Activated naive CD4-positive, alpha-beta T cell treated with anti-CD3 and anti-CD28 coated beads, Interleukin-2, amount 50 U/mL, for 72 hours (primary cell): ENCODE data around the gene SIK1. TPM values are rescaled to one million over a fixed set of nuclear protein-coding genes. Genes with fewer than 3 reads are reported as not detected.
"Not testable (repeated sequence)": the region's sequence is repeated elsewhere in the genome, so short reads cannot be mapped to it uniquely, and the experiment has no call there.

Experiments used
- ATAC-seq, 2 donors: fragments of 150-1000 bp; cut with Tn5 transposase; 2 replicates each; pipeline ENCODE4 v1.10.0; 2021; ENCODE audit warnings: mild to moderate bottlenecking in 2 of 2, moderate library complexity in 2 of 2
- DNase-seq, 2 donors: peaks; one replicate each; pipeline ENCODE4 v3.0.0; 2021 to 2022; ENCODE audit warnings: low spot score in 2 of 2
- H3K27ac Mint-ChIP-seq, 2 donors: one replicate each; pipeline ENCODE4 v1.8.0; 2022; ENCODE audit warnings: mild to moderate bottlenecking in 2 of 2, mixed read lengths in 2 of 2
- H3K36me3 Mint-ChIP-seq, 2 donors: one replicate each; pipeline ENCODE4 v1.8.0; 2022; ENCODE audit warnings: mixed read lengths in 2 of 2
- H3K9me3 Mint-ChIP-seq, 2 donors: one replicate each; pipeline ENCODE4 v1.8.0; 2022; ENCODE audit warnings: mixed read lengths in 2 of 2
- total RNA-seq, 2 donors: library from RNA; stranded (reverse); gene quantifications; one replicate each; pipeline ENCODE4 v1.2.3, GENCODE V29; 2022

The SIK1 gene
- total RNA-seq, 2 donors from 2014 or later = 2.3 to 12.4 TPM

DNA sequence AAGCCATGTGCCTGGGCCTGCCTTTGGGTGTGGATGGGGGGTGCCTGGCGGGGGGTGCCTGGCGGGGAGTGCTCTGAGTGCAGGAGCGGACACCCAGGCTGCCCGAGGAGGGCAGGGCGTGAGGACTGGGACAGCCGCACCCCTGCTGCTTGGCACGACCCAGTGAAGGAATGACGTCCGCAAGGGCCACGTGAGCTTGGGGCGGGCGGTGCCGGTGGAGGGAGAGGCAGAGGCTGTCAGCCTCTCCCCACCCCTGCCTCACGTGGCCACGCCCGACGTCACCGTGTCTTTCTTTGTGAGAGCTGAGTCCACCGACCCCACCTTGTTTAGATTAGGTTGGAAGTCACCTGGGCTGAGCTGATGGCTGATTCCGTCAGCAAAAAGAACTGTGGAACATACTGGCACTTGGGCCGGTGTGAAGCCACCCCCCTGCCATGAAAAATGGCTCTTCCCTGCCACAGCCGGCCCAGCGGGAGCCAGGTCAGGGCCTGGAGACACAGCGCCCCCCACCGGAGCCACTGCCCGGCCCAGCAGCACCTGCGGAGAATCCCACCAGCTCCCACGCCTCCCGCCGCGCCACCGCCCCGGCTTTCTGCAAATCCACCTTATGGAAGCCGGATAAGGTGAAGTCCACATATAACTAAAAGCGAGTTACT is 19.5 kb upstream of the SIK1 start:
- H3K27ac Mint-ChIP-seq, H3K36me3 Mint-ChIP-seq, H3K9me3 Mint-ChIP-seq, DNase-seq, ATAC-seq: not testable (repeated sequence)

DNA sequence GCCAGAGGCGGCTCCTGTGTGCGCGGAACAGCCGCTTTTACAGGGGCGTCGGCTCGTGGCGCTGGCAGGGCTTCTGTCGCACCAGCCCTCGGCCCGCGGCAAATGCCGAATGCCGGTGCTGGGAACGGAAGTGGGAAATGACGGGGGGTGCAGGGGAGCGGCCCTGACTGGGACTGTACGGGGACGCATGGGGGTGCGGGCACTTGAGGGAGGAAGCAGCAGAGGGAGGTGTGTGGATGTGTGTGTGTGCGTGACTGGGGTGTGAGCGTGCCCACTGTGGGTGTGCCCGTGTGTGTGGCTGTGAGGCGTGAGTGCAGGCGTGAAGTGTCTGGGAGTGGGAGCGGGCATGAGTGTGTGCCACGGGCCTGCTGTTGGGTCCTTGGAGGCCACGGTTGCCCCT is 17.6 kb upstream of the SIK1 start:
- ATAC-seq = peak in 1 of 2 donors; percentile 20
- not testable (repeated sequence) for H3K9me3 Mint-ChIP-seq, H3K27ac Mint-ChIP-seq, H3K36me3 Mint-ChIP-seq, DNase-seq

DNA sequence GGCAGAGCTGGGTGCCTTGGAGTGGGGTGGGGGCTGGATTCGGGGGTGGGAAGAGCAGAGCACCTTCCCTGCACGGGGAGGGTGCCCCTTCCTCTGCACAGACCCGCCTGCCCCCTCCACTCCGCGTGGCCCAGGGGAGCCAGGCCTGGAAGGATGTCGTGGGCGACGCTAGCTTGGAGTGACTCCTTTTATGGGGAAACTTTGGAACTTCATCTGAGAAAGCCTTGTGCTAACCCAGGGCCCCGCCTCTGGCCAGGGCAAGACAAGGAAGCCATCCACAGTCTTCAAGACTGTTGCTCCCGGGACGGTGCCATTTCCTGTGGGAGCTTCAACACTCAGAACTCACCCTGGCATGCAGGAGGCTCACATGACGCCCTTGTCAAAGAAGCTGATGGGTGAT is 15.6 kb upstream of the SIK1 start:
- H3K36me3 Mint-ChIP-seq, H3K27ac Mint-ChIP-seq, DNase-seq, H3K9me3 Mint-ChIP-seq, ATAC-seq: not testable (repeated sequence)

DNA sequence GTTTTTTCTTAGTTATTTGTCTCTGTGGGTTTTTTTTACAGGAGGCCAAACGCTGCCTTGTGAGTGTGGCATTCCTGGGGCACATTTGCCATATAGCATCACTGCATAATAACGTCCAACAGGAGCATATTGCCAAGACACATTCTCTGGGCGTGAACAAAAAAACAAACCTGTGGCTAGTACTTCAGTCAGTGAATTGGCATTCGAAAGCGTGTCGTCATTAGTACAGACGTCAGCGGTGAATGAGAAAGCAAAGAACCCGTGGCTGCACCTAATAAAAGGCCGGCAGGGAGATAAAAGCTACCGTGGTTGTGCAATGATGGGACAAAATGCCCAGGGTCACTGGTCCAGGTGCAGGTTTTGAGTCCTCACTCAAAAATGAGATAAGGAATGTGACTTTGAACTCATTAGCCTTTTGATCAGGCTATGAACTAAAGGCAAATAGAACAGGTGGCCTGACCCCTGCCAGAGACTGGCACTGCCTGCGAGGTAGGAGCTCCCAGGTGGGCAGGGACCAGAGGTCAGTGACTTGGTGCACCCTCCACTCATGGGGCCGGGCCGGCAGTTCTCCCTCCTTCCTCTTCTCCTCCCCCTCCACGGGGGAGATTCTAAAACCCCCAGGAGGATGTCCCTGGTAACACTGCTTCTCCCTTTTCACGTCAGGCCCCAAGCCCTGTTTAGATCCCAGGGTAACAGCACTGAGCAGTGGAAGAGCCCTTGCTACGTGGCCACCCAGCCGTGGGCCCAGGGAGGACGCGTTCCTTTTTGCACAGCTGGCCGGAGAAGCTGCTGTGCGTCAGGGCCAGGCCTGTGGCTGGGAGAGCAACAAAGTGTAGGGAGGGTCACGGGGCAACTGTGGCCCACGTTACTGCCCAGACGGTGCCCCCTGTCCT is 14.2 kb upstream of the SIK1 start:
- H3K9me3 Mint-ChIP-seq, H3K36me3 Mint-ChIP-seq, H3K27ac Mint-ChIP-seq, DNase-seq, ATAC-seq: not testable (repeated sequence)

GRCh38 chr21:43439316-43440075 is 12.6 kb upstream of the SIK1 start:
- DNase-seq, ATAC-seq, H3K36me3 Mint-ChIP-seq, H3K27ac Mint-ChIP-seq, H3K9me3 Mint-ChIP-seq: not testable (repeated sequence)

- H3K36me3 Mint-ChIP-seq, ATAC-seq, H3K9me3 Mint-ChIP-seq, H3K27ac Mint-ChIP-seq, DNase-seq: not testable (repeated sequence)
These were observed 9.3 kb upstream of the SIK1 start for GRCh38 chr21:43436272-43436671.

DNA sequence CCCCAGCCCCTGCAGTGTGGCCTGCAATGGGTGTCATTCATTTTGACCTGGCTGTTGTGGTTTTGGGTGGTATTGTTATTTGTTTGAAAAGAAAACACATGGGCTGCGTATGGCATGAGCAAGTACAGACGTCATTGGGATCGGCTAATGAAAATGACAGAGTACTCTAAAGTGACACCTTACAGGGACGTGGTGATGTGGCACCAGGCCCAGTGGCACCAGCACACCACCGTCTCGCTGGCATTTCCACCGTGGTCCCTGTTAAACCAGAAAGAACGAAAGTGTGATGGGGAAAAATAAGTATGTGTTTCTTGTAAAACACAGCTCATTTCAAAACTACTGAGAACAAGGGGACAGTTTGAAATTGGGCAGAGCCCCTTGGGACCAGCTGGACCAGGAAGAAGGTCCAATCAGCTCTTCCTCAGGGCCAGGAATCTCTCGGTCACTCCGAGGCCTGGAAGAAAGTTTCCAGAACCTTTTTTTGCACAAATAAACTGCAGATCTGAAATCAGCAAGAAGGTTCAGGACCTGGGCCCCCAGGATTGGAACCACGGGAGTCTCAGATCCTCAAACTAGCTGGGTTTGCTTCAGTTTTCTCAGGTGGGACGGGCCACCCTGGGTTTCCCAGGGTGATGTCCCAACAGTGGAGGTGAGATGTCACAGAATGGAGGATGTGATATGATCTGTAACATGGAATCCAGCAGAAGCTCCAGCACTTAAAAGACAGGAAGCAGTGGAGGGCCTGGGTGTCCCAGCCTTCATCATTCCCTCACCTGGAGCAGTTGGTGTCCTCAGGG is 6.6 kb upstream of the SIK1 start:
- not testable (repeated sequence) for H3K27ac Mint-ChIP-seq, ATAC-seq, DNase-seq, H3K36me3 Mint-ChIP-seq, H3K9me3 Mint-ChIP-seq

GRCh38 chr21:43430830-43431416 is 4.0 kb upstream of the SIK1 start:
- not testable (repeated sequence) for H3K27ac Mint-ChIP-seq, H3K9me3 Mint-ChIP-seq, DNase-seq, ATAC-seq, H3K36me3 Mint-ChIP-seq

DNA sequence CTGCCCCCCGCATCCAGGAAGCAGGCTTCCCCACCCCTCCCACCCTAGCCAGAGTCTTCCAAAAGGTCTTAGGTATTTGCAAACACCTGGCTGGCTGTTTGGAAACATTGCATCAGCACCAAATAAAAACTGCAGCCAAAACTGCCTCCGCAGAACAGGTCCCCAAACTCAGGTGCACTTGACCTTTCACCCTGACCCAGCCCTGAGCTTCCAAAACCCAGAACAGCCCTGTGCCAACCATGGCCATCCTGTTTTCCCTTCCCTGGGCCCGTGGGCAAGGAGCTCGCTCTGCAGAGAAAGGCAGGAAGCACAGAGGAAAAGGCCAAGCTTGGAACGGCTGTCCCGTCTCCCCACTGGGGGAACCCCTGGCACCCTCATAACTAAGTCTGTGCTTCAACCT is 2.0 kb upstream of the SIK1 start:
- ATAC-seq, DNase-seq, H3K36me3 Mint-ChIP-seq, H3K9me3 Mint-ChIP-seq, H3K27ac Mint-ChIP-seq: not testable (repeated sequence)

- H3K36me3 Mint-ChIP-seq, H3K9me3 Mint-ChIP-seq, DNase-seq, H3K27ac Mint-ChIP-seq: not testable (repeated sequence)
- ATAC-seq = peak; percentile 96 to 97
These were observed 270 bp upstream of the SIK1 start for GRCh38 chr21:43427242-43427559.

DNA sequence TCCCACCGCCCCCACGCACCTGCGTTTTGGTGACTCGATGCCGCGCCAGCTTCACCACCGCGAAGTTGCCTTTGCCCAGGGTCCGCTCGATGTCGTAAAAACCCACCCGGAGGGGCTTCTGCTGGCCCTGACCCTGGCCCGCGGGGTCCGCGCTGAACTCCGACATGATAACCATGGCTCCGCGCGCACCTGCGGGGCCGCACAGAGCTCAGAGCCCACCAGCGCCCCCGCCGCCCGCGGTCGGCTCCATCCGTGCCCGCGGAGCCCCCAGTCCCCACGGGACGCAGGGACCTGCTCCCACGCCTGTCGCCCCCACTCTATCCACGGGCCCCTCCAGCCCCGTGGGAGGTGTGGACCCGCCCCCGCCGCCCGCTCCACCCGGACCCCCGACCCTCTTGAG is 927 bp downstream of the SIK1 start:
- not testable (repeated sequence) for H3K36me3 Mint-ChIP-seq, DNase-seq, ATAC-seq, H3K9me3 Mint-ChIP-seq, H3K27ac Mint-ChIP-seq

GRCh38 chr21:43419475-43419874 is 7.5 kb downstream of the SIK1 start:
- not testable (repeated sequence) for H3K9me3 Mint-ChIP-seq, H3K27ac Mint-ChIP-seq, DNase-seq, ATAC-seq, H3K36me3 Mint-ChIP-seq

DNA sequence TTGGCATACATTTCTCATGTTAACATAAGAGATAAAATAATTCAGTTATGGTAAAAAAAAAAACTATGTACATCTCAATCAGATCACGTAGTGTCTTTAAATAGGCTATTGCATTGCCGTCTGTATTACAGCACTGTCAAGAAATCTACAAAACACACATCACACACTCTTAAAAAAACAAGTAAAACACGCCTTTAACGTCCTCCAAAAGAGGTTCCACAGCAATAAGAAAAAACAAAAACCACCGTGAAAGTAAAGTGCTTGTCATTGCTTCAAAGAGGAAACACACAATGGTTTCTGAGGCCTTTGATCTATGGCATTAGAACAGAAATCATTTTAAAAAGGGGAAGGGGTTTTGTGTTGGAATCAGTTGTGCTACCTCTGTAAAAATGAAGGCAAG is 12.4 kb downstream of the SIK1 start:
- not testable (repeated sequence) for DNase-seq, H3K9me3 Mint-ChIP-seq, H3K36me3 Mint-ChIP-seq, H3K27ac Mint-ChIP-seq
- peak; percentile 36 to 37 for ATAC-seq

- not testable (repeated sequence) for H3K9me3 Mint-ChIP-seq, H3K27ac Mint-ChIP-seq, DNase-seq, H3K36me3 Mint-ChIP-seq
- ATAC-seq = peak in 1 of 2 donors; percentile 10
These were observed 14.7 kb downstream of the SIK1 start for GRCh38 chr21:43412020-43412788.

- ATAC-seq = peak in 1 of 2 donors; percentile 61
- H3K9me3 Mint-ChIP-seq, DNase-seq, H3K36me3 Mint-ChIP-seq, H3K27ac Mint-ChIP-seq: not testable (repeated sequence)
These were observed 16.4 kb downstream of the SIK1 start for GRCh38 chr21:43410456-43411068.
